HCT116 (cell line): ENCODE measurements around the gene ACAP2. TPM values are rescaled to one million over a fixed set of nuclear protein-coding genes. Genes with fewer than 3 reads are reported as not detected.

Experiments used
- ATAC-seq: fragments of 200-7000 bp; cut with Tn5 transposase; 2 replicates; pipeline ENCODE4 v1.9.1; 2020; ENCODE audit warnings: mild to moderate bottlenecking, moderate library complexity
- BruUV-seq: library from RNA; stranded (reverse); fragments of 400-500 nt; replicated peaks from 2 replicates; lab custom pipeline; 2021; lab: Mats Ljungman, UMichigan
- CTCF ChIA-PET: fragments of 300-600 bp; sonication (Branson Sonifier 250); formaldehyde crosslinking; loops from one replicate; lab custom pipeline; 2021; ENCODE audit warnings: antibody characterized with exemption; lab: Charles Lee
- POLR2A ChIA-PET: fragments of 300-600, 350-600 bp; sonication (Branson Sonifier 250); formaldehyde crosslinking; loops from one replicate; lab custom pipeline; 2021; ENCODE audit warnings: antibody characterized with exemption; lab: Charles Lee
- RAD21 ChIA-PET, 2 experiments: fragments of 300-600 bp; sonication (Branson Sonifier 250); formaldehyde crosslinking; loops; one replicate each; lab custom pipeline; 2023; ENCODE audit warnings: low total read pairs in 2 of 2; ENCODE audit not compliant: uncharacterized antibody in 2 of 2, unreplicated experiment in 2 of 2, low non-redundant PET in 1 of 2; lab: Charles Lee
- DNase-seq: peaks from one replicate; pipeline ENCODE4 v3.0.0-alpha.2; 2010; ENCODE audit warnings: low read depth, low spot score
- H2AFZ ChIP-seq: fragments of 200-600 bp; shearing (Covaris generic), sonication (generic); 2 replicates; pipeline ENCODE4 v1.6.1; 2017; ENCODE audit warnings: low read depth, mixed run types, mixed read lengths, antibody characterized with exemption, low read length; ENCODE audit not compliant: poor library complexity, severe bottlenecking
- H3K27ac ChIP-seq: 2 replicates; pipeline ENCODE4 v1.5.1; 2012; ENCODE audit warnings: low read depth, low read length
- H3K27me3 ChIP-seq: fragments of 200-600 bp; sonication (generic); 2 replicates; pipeline ENCODE4 v1.6.1; 2016; ENCODE audit warnings: mixed run types, low read length, mixed read lengths; ENCODE audit not compliant: insufficient read depth
- H3K36me3 ChIP-seq, 2 experiments: fragments of 200-500 bp in 1 of 2; fragments of 200-600 bp in 1 of 2; sonication (Bioruptor generic) in 1 of 2; sonication (generic) in 1 of 2; 2 replicates each; pipeline versions ENCODE4 v1.5.1 to v1.6.1; 2014 to 2016; ENCODE audit warnings: low read length in 2 of 2, inconsistent platforms in 1 of 2, mixed read lengths in 1 of 2, mixed run types in 1 of 2; ENCODE audit not compliant: insufficient read depth in 2 of 2, control insufficient read depth in 1 of 2
- H3K4me1 ChIP-seq, 2 experiments: fragments of 200-600 bp in 1 of 2; sonication (generic) in 1 of 2; 2 replicates each; pipeline versions ENCODE4 v1.5.1 to v1.6.1; 2012 to 2017; ENCODE audit warnings: low read length in 2 of 2, inconsistent platforms in 1 of 2, mild to moderate bottlenecking in 1 of 2, mixed read lengths in 1 of 2, mixed run types in 1 of 2, moderate library complexity in 1 of 2; ENCODE audit not compliant: insufficient read depth in 2 of 2, control insufficient read depth in 1 of 2
- H3K4me2 ChIP-seq: fragments of 200-600 bp; sonication (generic); 2 replicates; pipeline ENCODE4 v1.6.1; 2017; ENCODE audit warnings: mixed run types, low read length, mixed read lengths
- H3K4me3 ChIP-seq, 2 experiments: fragments of 200-600 bp in 1 of 2; sonication (generic) in 1 of 2; replicated peaks in 1 of 2; 2 replicates each; pipeline ENCODE4 v1.5.1; 2011 to 2016; ENCODE audit warnings: low read length in 2 of 2, control low read depth in 1 of 2, low read depth in 1 of 2, mild to moderate bottlenecking in 1 of 2, mixed read lengths in 1 of 2, mixed run types in 1 of 2
- H3K79me2 ChIP-seq: fragments of 200-600 bp; sonication (generic); 2 replicates; pipeline ENCODE4 v1.6.1; 2017; ENCODE audit warnings: mild to moderate bottlenecking, mixed run types, low read length, moderate library complexity, mixed read lengths; ENCODE audit not compliant: insufficient read depth
- H3K9ac ChIP-seq: fragments of 200-600 bp; sonication (generic); 2 replicates; pipeline ENCODE4 v1.6.1; 2016; ENCODE audit warnings: low read length, mixed read lengths
- H3K9me2 ChIP-seq: fragments of 200-600 bp; sonication (generic), shearing (Covaris generic); 2 replicates; pipeline ENCODE4 v1.6.1; 2017; ENCODE audit warnings: mixed run types, mild to moderate bottlenecking, moderate library complexity; ENCODE audit not compliant: insufficient read depth
- H3K9me3 ChIP-seq, 2 experiments: fragments of 200-500 bp in 1 of 2; fragments of 200-600 bp in 1 of 2; sonication (Bioruptor generic) in 1 of 2; sonication (generic) in 1 of 2; 2 replicates each; pipeline ENCODE4 v1.6.1; 2014 to 2017; ENCODE audit warnings: low read length in 2 of 2, mixed read lengths in 2 of 2, inconsistent platforms in 1 of 2, low read depth in 1 of 2, mild to moderate bottlenecking in 1 of 2, mixed run types in 1 of 2, moderate library complexity in 1 of 2; ENCODE audit not compliant: control insufficient read depth in 1 of 2, insufficient read depth in 1 of 2
- H4K20me1 ChIP-seq: fragments of 200-600 bp; sonication (generic), shearing (Covaris generic); 2 replicates; pipeline ENCODE4 v1.6.1; 2017; ENCODE audit warnings: mixed run types, mild to moderate bottlenecking, moderate library complexity; ENCODE audit not compliant: insufficient read depth
- CBX3 ChIP-seq: IDR thresholded peaks from 2 replicates; pipeline ENCODE4 v1.6.1; 2012; ENCODE audit warnings: low read depth
- EZH2 ChIP-seq: fragments of 200-600 bp; sonication (generic); IDR thresholded peaks from 2 replicates; pipeline ENCODE4 v1.6.1; 2017; ENCODE audit warnings: antibody characterized with exemption, mixed run types
- EZH2phosphoT487 ChIP-seq: fragments of 200-600 bp; IDR thresholded peaks from 2 replicates; pipeline ENCODE4 v1.6.1; 2018; ENCODE audit warnings: antibody characterized with exemption, borderline replicate concordance
- JUND ChIP-seq: IDR thresholded peaks from 2 replicates; pipeline ENCODE4 v1.6.1; 2012
- POLR2A ChIP-seq: IDR thresholded peaks from 2 replicates; pipeline ENCODE4 v1.7.0; 2011; ENCODE audit warnings: borderline replicate concordance; ENCODE audit not compliant: insufficient read depth, insufficient read length; ENCODE audit errors: extremely low read depth
- POLR2AphosphoS5 ChIP-seq: IDR thresholded peaks from 2 replicates; pipeline ENCODE4 v1.6.1; 2011; ENCODE audit warnings: mild to moderate bottlenecking, low read depth, low read length, moderate library complexity
- SRF ChIP-seq: IDR thresholded peaks from 2 replicates; pipeline ENCODE4 v1.6.1; 2012; ENCODE audit warnings: low read depth
- ZBTB33 ChIP-seq: IDR thresholded peaks from 2 replicates; pipeline ENCODE4 v1.6.1; 2011; ENCODE audit warnings: mild to moderate bottlenecking, low read length, moderate library complexity; ENCODE audit not compliant: insufficient replicate concordance; ENCODE audit errors: extremely low read depth
- intact Hi-C: fragments of 100-400 bp; cut with micrococcal nuclease; formaldehyde crosslinking; loops from 2 replicates; pipeline ENCODE4 v1.10.0; 2022
- total RNA-seq: library from RNA; stranded (reverse); gene quantifications from one replicate; pipeline ENCODE4 v1.2.1, GENCODE V29; 2021; ENCODE audit not compliant: unreplicated experiment
- TF ChIP-seq, protein P1 (sequence below), 3 experiments: fragments of 200-600 bp in 1 of 3; sonication (generic) in 1 of 3; IDR thresholded peaks in 2 of 3; conservative IDR thresholded peaks in 1 of 3; 2 replicates each; pipeline ENCODE4 v1.5.1; 2012 to 2017; ENCODE audit warnings: low read depth in 2 of 3, low read length in 2 of 3, antibody characterized with exemption in 1 of 3, borderline replicate concordance in 1 of 3, control low read depth in 1 of 3, mild to moderate bottlenecking in 1 of 3, mixed read lengths in 1 of 3, mixed run types in 1 of 3, moderate library complexity in 1 of 3; ENCODE audit not compliant: insufficient read depth in 1 of 3
- TF ChIP-seq, protein P2 (sequence below): IDR thresholded peaks from 2 replicates; pipeline ENCODE4 v1.6.1; 2012

Gene ACAP2
- total RNA-seq, 1 experiment from 2014 or later = 43.0 TPM

GRCh38 chr3:195445885-195446284 is 3.1 kb upstream of the ACAP2 start:
- H2AFZ ChIP-seq = no peak overlapping the region
- no TSS peak for BruUV-seq

More at GRCh38 chr3:195445885-195446284, 3.1 kb upstream of the ACAP2 start:
- H3K27me3 ChIP-seq = no peaks in the 10 kb centered on the region
- POLR2A ChIA-PET = no interaction called here
- CTCF ChIA-PET = no interaction called here
- H3K36me3 ChIP-seq = no peaks in the 10 kb centered on the region
- H3K4me1 ChIP-seq = peaks cover 9 to 17% of the 10 kb centered on the region in 2 experiments; a peak in 3 of 4 replicates
- ATAC-seq (no peak), DNase-seq (no peak)
- no peak overlapping the region for H3K4me2 ChIP-seq
- no peak overlapping the region for H3K27ac ChIP-seq
- RAD21 ChIA-PET = no interaction called here
- TF ChIP-seq EZH2phosphoT487 (no peak), EZH2 (no peak), POLR2AphosphoS5 (no peak), ZBTB33 (no peak), POLR2A (no peak), CBX3 (no peak), SRF (no peak), JUND (no peak)
- TF ChIP-seq, protein P1, sequence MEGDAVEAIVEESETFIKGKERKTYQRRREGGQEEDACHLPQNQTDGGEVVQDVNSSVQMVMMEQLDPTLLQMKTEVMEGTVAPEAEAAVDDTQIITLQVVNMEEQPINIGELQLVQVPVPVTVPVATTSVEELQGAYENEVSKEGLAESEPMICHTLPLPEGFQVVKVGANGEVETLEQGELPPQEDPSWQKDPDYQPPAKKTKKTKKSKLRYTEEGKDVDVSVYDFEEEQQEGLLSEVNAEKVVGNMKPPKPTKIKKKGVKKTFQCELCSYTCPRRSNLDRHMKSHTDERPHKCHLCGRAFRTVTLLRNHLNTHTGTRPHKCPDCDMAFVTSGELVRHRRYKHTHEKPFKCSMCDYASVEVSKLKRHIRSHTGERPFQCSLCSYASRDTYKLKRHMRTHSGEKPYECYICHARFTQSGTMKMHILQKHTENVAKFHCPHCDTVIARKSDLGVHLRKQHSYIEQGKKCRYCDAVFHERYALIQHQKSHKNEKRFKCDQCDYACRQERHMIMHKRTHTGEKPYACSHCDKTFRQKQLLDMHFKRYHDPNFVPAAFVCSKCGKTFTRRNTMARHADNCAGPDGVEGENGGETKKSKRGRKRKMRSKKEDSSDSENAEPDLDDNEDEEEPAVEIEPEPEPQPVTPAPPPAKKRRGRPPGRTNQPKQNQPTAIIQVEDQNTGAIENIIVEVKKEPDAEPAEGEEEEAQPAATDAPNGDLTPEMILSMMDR (IDR thresholded peaks at IDR 0.05 in 2 of 3, conservative IDR thresholded peaks at IDR 0.05 in 1 of 3; ENCODE audit: borderline replicate concordance in 1 of 3, insufficient read depth in 1 of 3, low read depth in 2 of 3, low read length in 2 of 3) = no peak
- TF ChIP-seq, protein P2, sequence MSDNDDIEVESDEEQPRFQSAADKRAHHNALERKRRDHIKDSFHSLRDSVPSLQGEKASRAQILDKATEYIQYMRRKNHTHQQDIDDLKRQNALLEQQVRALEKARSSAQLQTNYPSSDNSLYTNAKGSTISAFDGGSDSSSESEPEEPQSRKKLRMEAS = no peak
- no peaks in the 10 kb centered on the region for H4K20me1 ChIP-seq
- H3K9me3 ChIP-seq = no peaks in the 10 kb centered on the region
- H3K4me3 ChIP-seq = no peak overlapping the region
- no peak overlapping the region for H3K9ac ChIP-seq
- no peaks in the 10 kb centered on the region for H3K9me2 ChIP-seq
- intact Hi-C loops = no loop called here
- peaks cover 16% of the 10 kb centered on the region for H3K79me2 ChIP-seq
